GM19328 (cell line): ENCODE results near the gene LGSN.
"Not testable (repeated sequence)": the region's sequence is repeated elsewhere in the genome, so short reads cannot be mapped to it uniquely, and the experiment has no call there.

Experiments used
- ATAC-seq: cut with Tn5 transposase; IDR thresholded peaks from one replicate; pipeline ENCODE4 v1.9.1; 2021; ENCODE audit warnings: mild to moderate bottlenecking, moderate library complexity; ENCODE audit not compliant: unreplicated experiment

Gene LGSN

DNA sequence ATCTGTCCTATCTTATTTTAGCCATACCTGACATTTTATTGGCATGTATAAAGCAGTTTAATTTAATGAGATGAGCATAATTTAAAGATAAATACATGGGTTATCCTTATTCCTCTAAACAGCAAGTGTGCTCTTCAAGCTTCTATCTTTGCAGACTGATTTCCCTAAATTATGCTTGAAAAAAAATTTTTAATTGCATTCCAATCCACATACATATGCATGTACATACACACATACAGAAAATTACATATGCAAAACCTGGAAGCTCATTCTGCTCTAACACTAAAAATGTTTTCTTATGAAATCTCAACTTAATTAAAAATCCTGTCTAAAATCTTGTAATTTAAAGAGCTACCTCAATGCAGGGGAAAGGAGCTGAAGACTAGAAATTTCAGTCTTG is 73.2 kb downstream of the LGSN start:
- no peak for ATAC-seq

DNA sequence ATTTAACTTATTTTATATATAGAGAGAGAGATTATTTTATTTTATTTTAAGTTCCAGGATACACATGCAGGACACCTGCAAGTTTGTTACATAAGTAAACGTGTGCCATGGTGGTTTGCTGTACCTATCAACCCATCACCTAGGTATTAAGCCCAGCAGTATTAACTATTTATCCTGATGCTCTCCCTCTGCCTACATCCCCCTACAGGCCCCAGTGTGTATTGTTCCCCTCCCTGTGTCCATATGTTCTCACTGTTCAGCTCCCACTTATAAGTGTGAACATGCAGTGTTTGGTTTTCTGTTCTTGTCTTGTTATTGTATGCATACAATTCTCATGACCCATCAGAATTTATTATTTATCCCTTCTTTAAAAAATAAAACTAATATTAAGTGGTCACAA is 73.9 kb downstream of the LGSN start:
- no peak for ATAC-seq

DNA sequence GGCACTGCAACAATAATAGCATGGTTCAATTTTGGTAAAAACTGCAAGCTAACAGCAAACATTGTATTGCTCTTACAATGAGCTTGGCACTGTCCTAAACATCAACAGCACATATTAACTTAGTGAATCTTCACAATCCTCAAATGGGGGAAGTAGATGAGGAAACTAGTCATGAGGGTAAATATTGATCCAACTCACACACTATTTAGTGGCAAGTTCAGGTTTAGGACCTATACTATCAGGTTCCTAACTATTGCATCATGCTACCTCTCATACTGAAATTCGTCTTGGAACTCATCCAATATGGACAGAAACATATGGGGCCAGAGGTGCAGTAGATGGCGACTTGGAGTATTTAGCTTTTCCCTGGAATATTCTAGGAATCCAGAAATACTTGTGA is 74.4 kb downstream of the LGSN start:
- no peak for ATAC-seq

DNA sequence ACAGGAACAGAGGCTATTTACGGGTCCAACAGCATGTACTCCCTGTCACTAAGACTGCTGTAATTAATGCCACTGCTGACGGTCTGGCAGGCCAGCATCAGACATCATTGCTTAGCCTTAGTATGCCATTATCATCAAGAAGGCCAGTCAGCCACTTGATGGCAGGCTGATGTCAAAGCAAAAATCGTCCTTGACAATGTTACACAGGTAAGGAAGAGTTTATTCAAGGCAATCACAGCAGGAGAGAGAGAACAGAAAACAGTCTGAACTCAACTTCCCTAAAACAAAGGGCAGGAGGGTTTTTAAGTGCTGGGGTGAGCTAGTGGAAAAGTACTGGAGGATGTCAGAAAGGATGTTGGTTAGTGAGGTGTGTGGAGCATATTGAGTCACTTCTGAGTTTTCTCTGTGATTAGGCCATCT is 83.4 kb downstream of the LGSN start:
- ATAC-seq = no peak

DNA sequence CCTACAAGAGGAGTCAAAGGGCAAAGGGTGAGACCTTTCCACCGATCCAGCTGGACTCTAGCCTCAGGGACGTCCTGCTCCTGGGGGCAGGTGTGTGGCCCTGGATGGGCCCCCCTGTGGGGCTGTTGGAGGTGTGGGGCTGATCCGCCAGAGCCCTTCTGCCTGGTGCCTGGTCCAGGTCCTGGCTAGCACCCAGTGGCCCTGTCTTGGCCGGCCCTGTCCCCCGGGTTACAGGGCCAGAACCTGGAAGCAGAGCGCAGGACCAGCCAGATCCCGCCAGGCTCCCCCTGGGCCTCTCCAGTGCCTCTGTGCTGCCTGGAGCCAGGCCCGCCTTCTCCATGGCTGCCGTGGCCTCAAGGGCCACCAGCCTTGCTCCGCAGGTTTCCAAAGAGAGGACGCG is 89.3 kb downstream of the LGSN start:
- not testable (repeated sequence) for ATAC-seq

DNA sequence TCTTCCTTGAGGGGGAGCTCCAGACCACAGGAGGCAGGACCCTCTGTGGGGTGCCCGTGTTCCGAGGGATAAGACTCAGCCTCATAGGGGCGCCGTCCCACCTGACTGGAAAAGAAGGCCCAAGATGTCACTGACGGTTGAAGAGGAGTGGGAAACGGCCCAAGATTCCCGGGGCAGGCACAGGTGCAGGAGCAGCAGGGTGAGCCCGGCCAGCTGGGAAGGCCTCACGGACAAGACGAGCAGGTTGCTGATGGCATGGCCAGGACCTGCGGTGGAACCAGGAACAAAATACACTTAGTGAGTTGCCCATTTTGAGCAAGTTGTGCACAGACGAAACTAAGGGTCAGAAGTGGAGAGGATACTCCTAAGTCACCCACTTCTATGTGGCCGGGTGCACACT is 89.8 kb downstream of the LGSN start:
- ATAC-seq = not testable (repeated sequence)

DNA sequence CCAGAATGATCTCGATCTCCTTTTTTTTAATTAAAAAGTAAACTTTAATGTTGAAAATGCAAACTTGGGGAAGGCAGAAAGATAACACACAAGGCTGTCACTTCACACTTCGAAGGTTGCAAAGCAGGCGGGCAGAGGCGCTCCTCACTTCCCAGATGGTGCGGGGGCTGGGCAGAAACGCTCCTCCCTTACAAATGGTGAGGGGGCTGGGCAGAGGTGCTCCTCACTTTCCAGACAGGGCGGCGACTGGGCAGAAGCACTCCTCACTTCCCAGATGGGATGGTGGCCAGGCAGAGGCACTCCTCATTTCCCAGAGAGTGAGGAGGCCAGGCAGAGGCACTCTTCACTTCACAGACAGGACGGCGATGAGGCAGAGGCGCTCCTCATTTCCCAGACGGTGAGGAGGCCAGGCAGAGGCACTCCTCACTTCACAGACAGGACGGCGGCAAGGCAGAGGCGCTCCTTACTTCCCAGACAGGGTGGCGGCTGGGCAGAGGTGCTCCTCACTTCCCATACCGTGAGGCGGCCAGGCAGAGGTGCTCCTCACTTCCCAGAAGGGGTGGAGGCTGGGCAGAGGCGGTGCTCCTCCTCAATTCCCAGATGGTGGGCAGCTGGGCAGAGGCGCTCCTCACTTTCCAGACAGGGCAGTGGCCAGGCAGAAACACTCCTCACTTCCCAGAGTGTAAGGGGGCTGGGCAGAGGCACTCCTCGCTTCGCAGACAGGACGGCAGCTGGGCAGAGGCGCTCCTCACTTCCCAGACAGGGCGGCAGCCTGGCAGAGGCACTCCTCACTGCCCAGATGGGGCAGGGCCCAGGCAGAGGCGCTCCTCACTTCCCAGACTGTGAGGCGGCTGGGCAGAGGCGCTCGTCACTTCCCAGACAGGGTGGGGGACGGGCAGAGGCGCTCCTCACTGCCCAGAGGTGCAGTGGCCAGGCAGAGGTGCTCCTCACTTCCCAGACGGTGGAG is 91.6 kb downstream of the LGSN start:
- ATAC-seq = not testable (repeated sequence)

DNA sequence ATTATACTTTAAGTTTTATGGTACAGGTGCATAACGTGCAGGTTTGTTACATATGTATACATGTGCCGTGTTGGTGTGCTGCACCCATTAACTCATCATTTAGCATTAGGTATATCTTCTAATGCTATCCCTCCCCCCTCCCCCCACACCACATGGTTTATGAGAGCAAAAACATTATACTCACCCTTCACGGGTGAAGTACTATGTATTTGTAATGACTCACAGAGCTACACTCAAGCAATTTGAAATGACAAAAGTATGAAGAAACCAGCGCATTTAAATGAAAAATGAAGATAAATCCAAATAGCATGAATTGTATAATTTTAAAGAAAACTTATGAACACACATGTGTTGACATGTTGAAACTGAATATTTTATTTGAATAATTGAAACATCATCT is 93.8 kb downstream of the LGSN start:
- not testable (repeated sequence) for ATAC-seq
